A673 (cell line): ENCODE results near the gene NOSTRIN. TPM values are rescaled to one million over a fixed set of nuclear protein-coding genes. Genes with fewer than 3 reads are reported as not detected.
A peak's percentile ranks its signal among the peaks of the same experiment; 100 is the strongest.

Experiments used
- BruUV-seq: library from RNA; stranded (reverse); fragments of 400-500 nt; replicated peaks from 2 replicates; lab custom pipeline; 2021; lab: Mats Ljungman, UMichigan
- CTCF ChIA-PET: fragments of 300-600 bp; sonication (Branson Sonifier 250); formaldehyde crosslinking; loops from one replicate; lab custom pipeline; 2022; ENCODE audit warnings: antibody characterized with exemption; lab: Charles Lee
- POLR2A ChIA-PET: fragments of 300-600 bp; sonication (Branson Sonifier 250); formaldehyde crosslinking; loops from one replicate; lab custom pipeline; 2022; ENCODE audit warnings: antibody characterized with exemption; ENCODE audit not compliant: low non-redundant PET; lab: Charles Lee
- DNase-seq: peaks from one replicate; pipeline ENCODE4 v3.0.0-alpha.2; 2015; ENCODE audit warnings: low spot score
- H3K27ac ChIP-seq: fragments of 200-600 bp; sonication (generic); 2 replicates; pipeline ENCODE4 v1.5.1; 2016; ENCODE audit warnings: mixed run types, low read depth, mild to moderate bottlenecking, mixed read lengths, antibody characterized with exemption, low read length; ENCODE audit not compliant: poor library complexity, severe bottlenecking
- H3K27me3 ChIP-seq: fragments of 200-600 bp; sonication (generic); replicated peaks from 2 replicates; pipeline ENCODE4 v1.6.1; 2017; ENCODE audit warnings: mixed run types, low read depth, mild to moderate bottlenecking, mixed read lengths, antibody characterized with exemption, low read length; ENCODE audit not compliant: insufficient read depth, poor library complexity
- H3K36me3 ChIP-seq: fragments of 200-600 bp; sonication (generic); 2 replicates; pipeline ENCODE4 v1.6.1; 2016; ENCODE audit warnings: mixed run types, mild to moderate bottlenecking, mixed read lengths, antibody characterized with exemption, low read length; ENCODE audit not compliant: insufficient read depth, poor library complexity, severe bottlenecking
- H3K4me1 ChIP-seq: fragments of 200-600 bp; sonication (generic); 2 replicates; pipeline ENCODE4 v1.6.1; 2017; ENCODE audit warnings: mixed run types, mild to moderate bottlenecking, mixed read lengths, antibody characterized with exemption, low read length; ENCODE audit not compliant: insufficient read depth, poor library complexity, severe bottlenecking
- H3K4me3 ChIP-seq: fragments of 200-600 bp; sonication (generic); 2 replicates; pipeline ENCODE4 v1.5.1; 2016; ENCODE audit warnings: low read depth, mixed run types, mild to moderate bottlenecking, mixed read lengths, low read length; ENCODE audit not compliant: poor library complexity, severe bottlenecking
- H3K9me3 ChIP-seq: fragments of 200-600 bp; sonication (generic); 2 replicates; pipeline ENCODE4 v1.6.1; 2016; ENCODE audit warnings: mixed run types, low read depth, mild to moderate bottlenecking, mixed read lengths, antibody characterized with exemption, low read length; ENCODE audit not compliant: poor library complexity, severe bottlenecking
- EZH2 ChIP-seq: fragments of 200-600 bp; sonication (generic); IDR thresholded peaks from 2 replicates; pipeline ENCODE4 v1.6.1; 2017; ENCODE audit warnings: borderline replicate concordance, low read depth, mild to moderate bottlenecking, mixed read lengths, antibody characterized with exemption, low read length; ENCODE audit not compliant: poor library complexity, severe bottlenecking
- intact Hi-C: fragments of 100-400 bp; cut with micrococcal nuclease; formaldehyde crosslinking; loops from one replicate; pipeline ENCODE4 v1.10.0; 2022; ENCODE audit not compliant: unreplicated experiment
- total RNA-seq: library from RNA; stranded (reverse); gene quantifications from 2 replicates; pipeline ENCODE4 v1.2.3, GENCODE V29; 2021
- TF ChIP-seq, protein P1 (sequence below): fragments of 300-800, 200-600 bp; sonication (generic); conservative IDR thresholded peaks from 2 replicates; pipeline ENCODE4 v1.5.1; 2017; ENCODE audit warnings: low read depth, mild to moderate bottlenecking, antibody characterized with exemption, low read length, moderate library complexity, mixed read lengths

NOSTRIN gene
- total RNA-seq, 1 experiment from 2014 or later = not detected

DNA sequence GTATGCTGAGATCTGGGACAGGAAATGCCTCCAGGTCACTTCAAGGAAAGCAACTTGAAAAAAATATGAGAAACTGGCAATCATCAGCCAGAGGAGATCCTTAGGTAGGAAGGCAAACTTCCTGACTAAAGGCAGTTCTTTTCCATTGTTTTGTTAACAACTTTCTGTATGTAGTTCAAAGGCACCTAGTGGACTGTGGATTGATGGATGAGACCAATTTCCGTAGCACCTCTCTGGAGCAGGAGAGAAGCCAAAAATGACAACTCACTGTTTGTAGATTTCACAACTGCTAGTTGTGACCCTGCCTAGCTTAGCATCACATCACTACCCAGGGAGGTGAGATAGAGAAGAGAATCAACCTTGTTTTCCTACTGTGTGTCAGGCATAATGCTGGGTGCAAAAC is 21.8 kb upstream of the NOSTRIN start:
- Histone ChIP-seq H3K4me3 (no peak overlapping the region), H3K27ac (no peak overlapping the region), H3K4me1 (no peaks in the 10 kb centered on the region), H3K27me3 (no peaks in the 10 kb centered on the region), H3K9me3 (no peaks in the 10 kb centered on the region), H3K36me3 (no peaks in the 10 kb centered on the region)
- ChIA-PET CTCF (no interaction called here), POLR2A (no interaction called here)
- no peak for DNase-seq
- intact Hi-C loops = no loop called here
- no peak for TF ChIP-seq EZH2
- TF ChIP-seq, protein P1, sequence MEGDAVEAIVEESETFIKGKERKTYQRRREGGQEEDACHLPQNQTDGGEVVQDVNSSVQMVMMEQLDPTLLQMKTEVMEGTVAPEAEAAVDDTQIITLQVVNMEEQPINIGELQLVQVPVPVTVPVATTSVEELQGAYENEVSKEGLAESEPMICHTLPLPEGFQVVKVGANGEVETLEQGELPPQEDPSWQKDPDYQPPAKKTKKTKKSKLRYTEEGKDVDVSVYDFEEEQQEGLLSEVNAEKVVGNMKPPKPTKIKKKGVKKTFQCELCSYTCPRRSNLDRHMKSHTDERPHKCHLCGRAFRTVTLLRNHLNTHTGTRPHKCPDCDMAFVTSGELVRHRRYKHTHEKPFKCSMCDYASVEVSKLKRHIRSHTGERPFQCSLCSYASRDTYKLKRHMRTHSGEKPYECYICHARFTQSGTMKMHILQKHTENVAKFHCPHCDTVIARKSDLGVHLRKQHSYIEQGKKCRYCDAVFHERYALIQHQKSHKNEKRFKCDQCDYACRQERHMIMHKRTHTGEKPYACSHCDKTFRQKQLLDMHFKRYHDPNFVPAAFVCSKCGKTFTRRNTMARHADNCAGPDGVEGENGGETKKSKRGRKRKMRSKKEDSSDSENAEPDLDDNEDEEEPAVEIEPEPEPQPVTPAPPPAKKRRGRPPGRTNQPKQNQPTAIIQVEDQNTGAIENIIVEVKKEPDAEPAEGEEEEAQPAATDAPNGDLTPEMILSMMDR = no peak
- BruUV-seq = no TSS peak

GRCh38 chr2:168781191-168781817 is 21.1 kb upstream of the NOSTRIN start:
- Histone ChIP-seq H3K36me3 (no peaks in the 10 kb centered on the region), H3K27me3 (no peaks in the 10 kb centered on the region), H3K4me1 (no peaks in the 10 kb centered on the region), H3K4me3 (no peak overlapping the region), H3K27ac (no peak overlapping the region), H3K9me3 (no peaks in the 10 kb centered on the region)
- intact Hi-C loops = no loop called here
- DNase-seq = peak; percentile 27
- ChIA-PET CTCF (no interaction called here), POLR2A (no interaction called here)
- no TSS peak for BruUV-seq
- no peak for TF ChIP-seq EZH2
- TF ChIP-seq, protein P1 = no peak

DNA sequence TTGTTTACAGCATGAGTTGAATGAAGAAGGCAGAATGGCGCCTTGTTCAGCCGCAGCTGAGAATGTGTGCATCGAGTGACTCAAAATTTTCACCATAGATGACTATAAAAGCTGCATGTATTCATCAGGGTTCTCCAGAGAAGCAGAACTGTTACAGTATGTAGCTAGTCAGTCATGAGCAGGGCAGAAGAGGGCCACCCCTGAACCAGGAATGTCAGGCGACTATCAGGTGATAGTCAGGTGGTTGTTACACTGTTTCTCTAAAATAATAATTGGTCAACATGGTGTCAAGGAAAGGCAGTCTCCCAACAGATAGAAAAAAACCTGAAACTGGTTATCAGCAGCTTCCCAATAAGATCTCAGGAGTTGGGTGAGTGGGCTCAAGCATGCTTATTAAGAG is 20.2 kb upstream of the NOSTRIN start:
- no peak for TF ChIP-seq EZH2
- TF ChIP-seq, protein P1 = no peak
- no peaks in the 10 kb centered on the region for H3K4me1 ChIP-seq
- H3K9me3 ChIP-seq = no peaks in the 10 kb centered on the region
- ChIA-PET POLR2A (no interaction called here), CTCF (no interaction called here)
- no peak overlapping the region for H3K27ac ChIP-seq
- H3K36me3 ChIP-seq = no peaks in the 10 kb centered on the region
- no peak overlapping the region for H3K4me3 ChIP-seq
- no TSS peak for BruUV-seq
- intact Hi-C loops = no loop called here
- no peaks in the 10 kb centered on the region for H3K27me3 ChIP-seq
- DNase-seq = no peak
